SJSA1 (cell line): Measurements from ENCODE around the gene LILRB5. TPM values are rescaled to one million over a fixed set of nuclear protein-coding genes. Genes with fewer than 3 reads are reported as not detected.

ENCODE experiments used
- DNase-seq, 2 experiments: peaks; one replicate each; pipeline ENCODE4 v3.0.0-alpha.2; 2015 to 2020; ENCODE audit warnings: low spot score in 2 of 2, low read depth in 1 of 2
- H3K27ac ChIP-seq: fragments of 250-450 bp; sonication (Bioruptor Pico); 2 replicates; pipeline ENCODE4 v1.5.1; 2020; ENCODE audit warnings: mild to moderate bottlenecking, moderate library complexity
- H3K27me3 ChIP-seq: fragments of 250-450 bp; sonication (Bioruptor Pico); replicated peaks from 2 replicates; pipeline ENCODE4 v1.5.1; 2020; ENCODE audit warnings: mild to moderate bottlenecking, moderate library complexity
- H3K36me3 ChIP-seq: fragments of 250-450 bp; sonication (Bioruptor Pico); 2 replicates; pipeline ENCODE4 v1.5.1; 2020; ENCODE audit warnings: mild to moderate bottlenecking
- H3K4me1 ChIP-seq: fragments of 250-450 bp; sonication (Bioruptor Pico); replicated peaks from 2 replicates; pipeline ENCODE4 v1.6.1; 2021; ENCODE audit warnings: mild to moderate bottlenecking
- H3K4me3 ChIP-seq: fragments of 250-450 bp; sonication (Bioruptor Pico); 2 replicates; pipeline ENCODE4 v1.5.1; 2020; ENCODE audit warnings: mild to moderate bottlenecking
- H3K9me3 ChIP-seq: fragments of 250-450 bp; sonication (Bioruptor Pico); replicated peaks from 2 replicates; pipeline ENCODE4 v1.5.1; 2020; ENCODE audit warnings: mild to moderate bottlenecking
- total RNA-seq: library from RNA; depleted of rRNA; stranded (reverse); fragments of >200 nt; shearing (Covaris generic); gene quantifications from 2 replicates; pipeline ENCODE4 v1.2.3, GENCODE V29; 2014

Gene LILRB5
- total RNA-seq, 1 experiment from 2014 or later = not detected

- DNase-seq = peak; percentile 30 to 73
- no peaks in the 10 kb centered on the region for H3K9me3 ChIP-seq
Measured at GRCh38 chr19:54266133-54266532, 9.1 kb upstream of the LILRB5 start.

GRCh38 chr19:54262470-54262869 lies 5.4 kb upstream of the LILRB5 start:
- no peaks in the 10 kb centered on the region for H3K36me3 ChIP-seq
- H3K27me3 ChIP-seq = peaks cover 27% of the 10 kb centered on the region
- no peak for DNase-seq
- no peak overlapping the region for H3K4me3 ChIP-seq
- H3K4me1 ChIP-seq = no peaks in the 10 kb centered on the region
- H3K9me3 ChIP-seq = no peaks in the 10 kb centered on the region
- no peak overlapping the region for H3K27ac ChIP-seq

More at GRCh38 chr19:54266133-54266532, 9.1 kb upstream of the LILRB5 start:
- Histone ChIP-seq H3K27me3 (peaks cover 13% of the 10 kb centered on the region), H3K36me3 (no peaks in the 10 kb centered on the region), H3K4me1 (no peaks in the 10 kb centered on the region), H3K4me3 (no peak overlapping the region), H3K27ac (no peak overlapping the region)

- H3K27me3 ChIP-seq = peaks cover 32% of the 10 kb centered on the region
- H3K9me3 ChIP-seq = no peaks in the 10 kb centered on the region
- H3K36me3 ChIP-seq = no peaks in the 10 kb centered on the region
- no peaks in the 10 kb centered on the region for H3K4me1 ChIP-seq
- H3K4me3 ChIP-seq = no peak overlapping the region
- peak in 1 of 2 experiments; percentile 26 for DNase-seq
- H3K27ac ChIP-seq = no peak overlapping the region
Measured at GRCh38 chr19:54262066-54262465, 5.0 kb upstream of the LILRB5 start.

- DNase-seq = peak in 1 of 2 experiments; percentile 39
- Histone ChIP-seq H3K27ac (no peak overlapping the region), H3K9me3 (no peaks in the 10 kb centered on the region), H3K36me3 (no peaks in the 10 kb centered on the region), H3K4me1 (no peaks in the 10 kb centered on the region), H3K27me3 (peaks cover 66% of the 10 kb centered on the region), H3K4me3 (no peak overlapping the region)
Measured at GRCh38 chr19:54256250-54257115, 590 bp downstream of the LILRB5 start.

- H3K36me3 ChIP-seq = no peaks in the 10 kb centered on the region
- no peak overlapping the region for H3K4me3 ChIP-seq
- DNase-seq = peak in 1 of 2 experiments; percentile 32
- no peaks in the 10 kb centered on the region for H3K9me3 ChIP-seq
- H3K27ac ChIP-seq = no peak overlapping the region
- H3K4me1 ChIP-seq = no peaks in the 10 kb centered on the region
- peaks cover 60% of the 10 kb centered on the region for H3K27me3 ChIP-seq
Measured at GRCh38 chr19:54255105-54255775, 1.8 kb downstream of the LILRB5 start.

GRCh38 chr19:54254195-54254906 lies 2.7 kb downstream of the LILRB5 start:
- DNase-seq = peak in 1 of 2 experiments; percentile 38
- Histone ChIP-seq H3K36me3 (no peaks in the 10 kb centered on the region), H3K9me3 (no peaks in the 10 kb centered on the region), H3K4me3 (no peak overlapping the region), H3K27me3 (peaks cover 62% of the 10 kb centered on the region), H3K4me1 (no peaks in the 10 kb centered on the region), H3K27ac (no peak overlapping the region)

- peak in 1 of 2 experiments; percentile 33 for DNase-seq
- peaks cover 62% of the 10 kb centered on the region for H3K27me3 ChIP-seq
- no peak overlapping the region for H3K27ac ChIP-seq
- no peaks in the 10 kb centered on the region for H3K9me3 ChIP-seq
- no peaks in the 10 kb centered on the region for H3K4me1 ChIP-seq
- no peak overlapping the region for H3K4me3 ChIP-seq
- H3K36me3 ChIP-seq = no peaks in the 10 kb centered on the region
Measured at GRCh38 chr19:54253331-54254194, 3.5 kb downstream of the LILRB5 start.

- no peak overlapping the region for H3K4me3 ChIP-seq
- H3K36me3 ChIP-seq = no peaks in the 10 kb centered on the region
- DNase-seq = peak in 1 of 2 experiments; percentile 30
- H3K27me3 ChIP-seq = peaks cover 66% of the 10 kb centered on the region
- no peak overlapping the region for H3K27ac ChIP-seq
- H3K4me1 ChIP-seq = no peaks in the 10 kb centered on the region
- H3K9me3 ChIP-seq = no peaks in the 10 kb centered on the region
Measured at GRCh38 chr19:54252845-54253244, 4.2 kb downstream of the LILRB5 start.

- Histone ChIP-seq H3K9me3 (no peaks in the 10 kb centered on the region), H3K4me1 (no peaks in the 10 kb centered on the region), H3K27ac (no peak overlapping the region), H3K36me3 (no peaks in the 10 kb centered on the region), H3K27me3 (peaks cover 63% of the 10 kb centered on the region), H3K4me3 (no peak overlapping the region)
- peak in 1 of 2 experiments; percentile 38 for DNase-seq
Measured at GRCh38 chr19:54252243-54252642, 4.8 kb downstream of the LILRB5 start.

GRCh38 chr19:54248016-54248601 lies 9.0 kb downstream of the LILRB5 start:
- peak in 1 of 2 experiments; percentile 23 for DNase-seq
- Histone ChIP-seq H3K27me3 (peaks cover 34% of the 10 kb centered on the region), H3K9me3 (no peaks in the 10 kb centered on the region), H3K4me1 (no peaks in the 10 kb centered on the region), H3K27ac (no peak overlapping the region), H3K36me3 (no peaks in the 10 kb centered on the region), H3K4me3 (no peak overlapping the region)

GRCh38 chr19:54247106-54247930 lies 9.8 kb downstream of the LILRB5 start:
- peak in 1 of 2 experiments; percentile 29 for DNase-seq
- Histone ChIP-seq H3K36me3 (no peaks in the 10 kb centered on the region), H3K4me1 (no peaks in the 10 kb centered on the region), H3K27ac (no peak overlapping the region), H3K9me3 (no peaks in the 10 kb centered on the region), H3K4me3 (no peak overlapping the region), H3K27me3 (peaks cover 27% of the 10 kb centered on the region)

- H3K27me3 ChIP-seq = peaks cover 24% of the 10 kb centered on the region
- H3K36me3 ChIP-seq = no peaks in the 10 kb centered on the region
- no peaks in the 10 kb centered on the region for H3K9me3 ChIP-seq
- peak in 1 of 2 experiments; percentile 33 for DNase-seq
- H3K4me3 ChIP-seq = no peak overlapping the region
- H3K4me1 ChIP-seq = no peaks in the 10 kb centered on the region
- no peak overlapping the region for H3K27ac ChIP-seq
Measured at GRCh38 chr19:54245936-54246335, 11.1 kb downstream of the LILRB5 start.
